ENCODE measurements around the gene BLID.

Gene BLID

GRCh38 chr11:122138744-122139594, 23.0 kb upstream of the BLID start:
- no peak for DNase-seq

- no peak for DNase-seq
Observed at GRCh38 chr11:122137078-122137793, 21.2 kb upstream of the BLID start.

- DNase-seq = no peak
Observed at GRCh38 chr11:122131126-122131525, 15.1 kb upstream of the BLID start.

- DNase-seq = no peak
Observed at GRCh38 chr11:122128146-122128545, 12.1 kb upstream of the BLID start.

GRCh38 chr11:122127020-122127419, 11.0 kb upstream of the BLID start:
- no peak for DNase-seq

- no peak for DNase-seq
Observed at GRCh38 chr11:122126024-122126688, 10.1 kb upstream of the BLID start.

GRCh38 chr11:122123263-122123929, 7.4 kb upstream of the BLID start:
- DNase-seq = no peak

- DNase-seq = no peak
Observed at GRCh38 chr11:122122179-122122578, 6.2 kb upstream of the BLID start.

- no peak for DNase-seq
Observed at GRCh38 chr11:122120096-122120495, 4.1 kb upstream of the BLID start.

GRCh38 chr11:122116591-122116990, 576 bp upstream of the BLID start:
- no peak for DNase-seq

GRCh38 chr11:122114976-122115375, 1.0 kb downstream of the BLID start:
- no peak for DNase-seq

- no peak for DNase-seq
Observed at GRCh38 chr11:122113836-122114825, 1.9 kb downstream of the BLID start.

GRCh38 chr11:122112470-122113365, 3.3 kb downstream of the BLID start:
- no peak for DNase-seq

GRCh38 chr11:122109932-122110331, 6.1 kb downstream of the BLID start:
- DNase-seq = no peak

- no peak for DNase-seq
Observed at GRCh38 chr11:122108828-122109227, 7.2 kb downstream of the BLID start.

- DNase-seq = no peak
Observed at GRCh38 chr11:122108192-122108799, 7.7 kb downstream of the BLID start.

GRCh38 chr11:122107566-122107965, 8.4 kb downstream of the BLID start:
- no peak for DNase-seq

GRCh38 chr11:122107045-122107444, 9.0 kb downstream of the BLID start:
- no peak for DNase-seq

- no peak for DNase-seq
Observed at GRCh38 chr11:122105044-122105758, 10.8 kb downstream of the BLID start.

- no peak for DNase-seq
Observed at GRCh38 chr11:122104341-122104740, 11.7 kb downstream of the BLID start.
